ENCODE results near the gene MEA1.

MEA1 gene

DNA sequence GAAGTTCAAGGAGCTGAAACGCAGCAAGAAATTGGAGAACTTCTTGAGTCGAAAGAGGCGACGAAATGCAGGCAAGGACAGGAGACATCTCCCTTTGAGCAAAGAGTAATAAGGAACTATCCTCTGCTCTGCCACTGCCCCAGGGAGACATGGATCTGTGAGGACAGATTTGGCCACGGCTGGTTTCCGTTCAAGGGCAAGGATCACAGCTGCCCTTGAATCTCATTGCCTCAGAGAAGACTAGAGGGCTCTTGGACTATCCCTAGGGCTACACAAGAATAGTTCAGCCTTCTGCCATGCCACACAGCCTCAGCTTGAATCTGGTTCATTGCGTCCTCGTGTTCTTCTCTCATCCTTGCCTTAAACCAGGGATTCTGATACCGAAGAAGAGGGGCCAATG, 15.4 kb upstream of the MEA1 start:
- TF ChIP-seq, protein P1, sequence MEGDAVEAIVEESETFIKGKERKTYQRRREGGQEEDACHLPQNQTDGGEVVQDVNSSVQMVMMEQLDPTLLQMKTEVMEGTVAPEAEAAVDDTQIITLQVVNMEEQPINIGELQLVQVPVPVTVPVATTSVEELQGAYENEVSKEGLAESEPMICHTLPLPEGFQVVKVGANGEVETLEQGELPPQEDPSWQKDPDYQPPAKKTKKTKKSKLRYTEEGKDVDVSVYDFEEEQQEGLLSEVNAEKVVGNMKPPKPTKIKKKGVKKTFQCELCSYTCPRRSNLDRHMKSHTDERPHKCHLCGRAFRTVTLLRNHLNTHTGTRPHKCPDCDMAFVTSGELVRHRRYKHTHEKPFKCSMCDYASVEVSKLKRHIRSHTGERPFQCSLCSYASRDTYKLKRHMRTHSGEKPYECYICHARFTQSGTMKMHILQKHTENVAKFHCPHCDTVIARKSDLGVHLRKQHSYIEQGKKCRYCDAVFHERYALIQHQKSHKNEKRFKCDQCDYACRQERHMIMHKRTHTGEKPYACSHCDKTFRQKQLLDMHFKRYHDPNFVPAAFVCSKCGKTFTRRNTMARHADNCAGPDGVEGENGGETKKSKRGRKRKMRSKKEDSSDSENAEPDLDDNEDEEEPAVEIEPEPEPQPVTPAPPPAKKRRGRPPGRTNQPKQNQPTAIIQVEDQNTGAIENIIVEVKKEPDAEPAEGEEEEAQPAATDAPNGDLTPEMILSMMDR (IDR thresholded peaks at IDR 0.05; ENCODE audit: insufficient read depth, low read length, poor library complexity, severe bottlenecking) = no peak
- DNase-seq (ENCODE audit: extremely low read depth, insufficient read length) = no peak
- Histone ChIP-seq H3K27me3 (replicated peaks; ENCODE audit: control insufficient read depth, insufficient read depth, low read length) (no peaks in the 10 kb centered on the region), H3K4me3 (replicated peaks; ENCODE audit: low read depth, low read length) (no peak overlapping the region), H3K36me3 (ENCODE audit: control insufficient read depth, insufficient read depth, low read length) (peaks cover 27% of the 10 kb centered on the region)

DNA sequence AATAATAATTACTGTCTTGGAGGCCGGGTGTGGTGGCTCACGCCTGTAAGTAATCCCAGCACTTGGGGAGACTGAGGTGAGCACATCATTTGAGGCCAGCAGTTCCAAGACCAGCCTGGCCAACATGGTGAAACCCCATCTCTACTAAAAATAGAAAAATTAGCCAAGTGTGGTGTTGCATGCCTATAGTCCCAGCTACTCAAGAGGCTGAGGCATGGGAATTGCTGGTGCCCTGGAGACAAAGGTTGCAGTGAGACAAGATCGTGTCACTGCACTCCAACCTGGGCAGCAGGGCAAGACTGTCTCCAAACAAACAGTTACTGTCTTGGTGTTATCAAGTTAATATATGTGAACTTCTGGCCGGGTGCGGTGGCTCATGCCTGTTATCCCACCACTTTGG, 12.6 kb upstream of the MEA1 start:
- peaks cover 24% of the 10 kb centered on the region for H3K36me3 ChIP-seq (ENCODE audit: control insufficient read depth, insufficient read depth, low read length)

DNA sequence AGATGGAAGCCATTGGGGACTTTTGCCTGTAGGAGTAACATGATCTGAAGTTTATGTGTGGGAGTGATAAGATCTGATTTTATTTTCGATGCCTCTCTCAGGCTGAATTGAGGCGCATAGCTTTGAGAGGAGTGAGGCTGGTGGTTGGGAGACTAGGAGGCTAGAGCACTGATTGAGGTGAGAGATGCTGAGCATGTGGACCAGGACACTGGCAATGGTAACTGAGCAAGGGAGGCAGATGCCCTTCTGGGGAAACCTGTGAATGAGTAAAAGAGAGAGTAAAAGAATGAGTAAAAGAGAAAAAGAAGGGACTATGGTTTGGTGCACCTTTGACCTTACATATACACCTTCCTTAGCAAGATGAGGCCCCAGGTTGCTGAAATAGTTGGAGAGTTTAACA, 10.7 kb upstream of the MEA1 start:
- H3K36me3 ChIP-seq (ENCODE audit: control insufficient read depth, insufficient read depth, low read length) = peaks cover 22% of the 10 kb centered on the region
- no peaks in the 10 kb centered on the region for H3K27me3 ChIP-seq (replicated peaks; ENCODE audit: control insufficient read depth, insufficient read depth, low read length)
- DNase-seq (ENCODE audit: extremely low read depth, insufficient read length) = no peak
- TF ChIP-seq, protein P1 (IDR thresholded peaks at IDR 0.05; ENCODE audit: insufficient read depth, low read length, poor library complexity, severe bottlenecking) = no peak
- H3K4me3 ChIP-seq (replicated peaks; ENCODE audit: low read depth, low read length) = no peak overlapping the region

More for the DNA sequence above, 12.6 kb upstream of the MEA1 start:
- TF ChIP-seq, protein P1 (IDR thresholded peaks at IDR 0.05; ENCODE audit: insufficient read depth, low read length, poor library complexity, severe bottlenecking) = no peak
- Histone ChIP-seq H3K4me3 (replicated peaks; ENCODE audit: low read depth, low read length) (no peak overlapping the region), H3K27me3 (replicated peaks; ENCODE audit: control insufficient read depth, insufficient read depth, low read length) (no peaks in the 10 kb centered on the region)
- DNase-seq (ENCODE audit: extremely low read depth, insufficient read length) = no peak

DNA sequence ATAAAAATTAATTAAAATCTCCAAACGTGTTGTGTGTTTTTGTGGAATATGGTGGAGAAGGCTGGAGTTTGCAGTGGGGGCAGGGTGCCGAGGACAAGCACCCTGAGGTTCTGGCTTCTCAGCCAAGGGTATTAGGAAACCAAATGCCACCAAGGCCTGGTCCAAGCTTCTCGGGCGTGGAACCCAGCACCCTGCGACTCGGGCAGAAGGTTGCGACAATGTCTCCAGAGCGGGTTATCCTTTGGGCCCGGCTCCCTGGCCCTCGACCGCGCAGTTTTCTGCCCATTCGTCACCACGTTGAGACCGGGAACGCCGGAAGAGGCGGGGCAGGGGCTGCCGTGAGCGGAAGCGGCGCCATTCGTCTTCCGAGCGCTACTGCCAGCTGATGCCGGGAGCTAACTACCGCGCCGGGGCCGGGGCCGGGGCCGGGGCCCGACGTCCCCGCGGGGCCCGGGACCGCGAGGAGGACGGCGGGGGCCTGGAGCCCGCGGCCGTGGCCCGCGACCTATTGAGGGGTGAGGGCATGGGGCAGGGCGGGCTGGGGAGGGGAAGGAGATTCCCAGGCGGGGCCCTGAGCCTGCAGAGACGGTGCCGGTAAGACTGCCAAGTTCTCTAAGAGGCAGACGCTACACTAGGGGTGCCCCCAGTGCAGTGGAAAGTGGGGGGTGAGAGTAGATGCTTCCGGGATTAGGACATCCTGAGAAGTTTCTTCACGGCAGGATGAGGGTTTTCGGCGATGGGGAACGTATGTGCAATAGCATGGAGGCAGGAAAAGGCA, 7.7 kb upstream of the MEA1 start, which contains the start of gene RRP36:
Gene RRP36 (plus strand): TSS at position 354 of the 778 bp plus-strand sequence. CDS start 32 bp downstream, at position 386.
- Histone ChIP-seq H3K4me3 (replicated peaks; ENCODE audit: low read depth, low read length) (peak within 1 kb of the TSS; percentile 86), H3K27me3 (replicated peaks; ENCODE audit: control insufficient read depth, insufficient read depth, low read length) (no peaks in the 10 kb centered on the region), H3K36me3 (ENCODE audit: control insufficient read depth, insufficient read depth, low read length) (peaks cover 18% of the 10 kb centered on the region)
- TF ChIP-seq, protein P1 (IDR thresholded peaks at IDR 0.05; ENCODE audit: insufficient read depth, low read length, poor library complexity, severe bottlenecking) = no peak
- peak; percentile 78 for DNase-seq (ENCODE audit: extremely low read depth, insufficient read length)

DNA sequence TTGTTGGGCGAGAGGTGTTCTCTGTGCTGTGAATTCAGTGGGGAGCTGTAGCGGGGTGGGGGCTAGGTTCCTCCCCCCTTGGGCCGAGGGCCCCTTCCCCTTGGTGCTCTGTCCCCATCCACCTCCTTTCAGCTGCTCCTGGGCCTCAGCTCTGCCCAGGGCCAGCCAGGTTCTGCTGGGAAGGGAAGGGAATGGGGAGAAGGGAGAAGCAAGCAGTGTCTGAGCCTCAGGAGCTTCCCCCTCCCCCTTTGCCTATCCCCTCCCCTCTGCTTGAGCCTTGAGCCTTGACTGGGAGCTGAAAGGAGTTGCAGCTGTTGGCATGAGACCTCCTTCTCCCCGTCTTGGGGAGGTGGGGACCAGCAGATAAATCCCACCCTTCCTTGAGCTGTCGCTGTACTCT, 7.1 kb upstream of the MEA1 start:
- no peak for DNase-seq (ENCODE audit: extremely low read depth, insufficient read length)
- H3K4me3 ChIP-seq (replicated peaks; ENCODE audit: low read depth, low read length) = peak overlapping the region; percentile 86
- no peaks in the 10 kb centered on the region for H3K27me3 ChIP-seq (replicated peaks; ENCODE audit: control insufficient read depth, insufficient read depth, low read length)
- TF ChIP-seq, protein P1 (IDR thresholded peaks at IDR 0.05; ENCODE audit: insufficient read depth, low read length, poor library complexity, severe bottlenecking) = no peak
- peaks cover 15% of the 10 kb centered on the region for H3K36me3 ChIP-seq (ENCODE audit: control insufficient read depth, insufficient read depth, low read length)

Measured in GM06990 (cell line).